Duodenal mucosa (tissue), 2 donors: ENCODE data around the gene ZNF750.

Source experiments
- H3K27ac ChIP-seq: one replicate; pipeline ENCODE4 v1.7.0; 2013; ENCODE audit warnings: low read depth, low read length
- H3K27me3 ChIP-seq, 2 donors: one replicate each; pipeline ENCODE4 v1.7.0; 2013; ENCODE audit warnings: low read length in 2 of 2, control low read depth in 1 of 2; ENCODE audit not compliant: insufficient read depth in 2 of 2, control insufficient read depth in 1 of 2
- H3K36me3 ChIP-seq, 2 donors: one replicate each; pipeline ENCODE4 v1.7.0; 2013; ENCODE audit warnings: low read length in 2 of 2, control low read depth in 1 of 2; ENCODE audit not compliant: insufficient read depth in 2 of 2, control insufficient read depth in 1 of 2
- H3K4me1 ChIP-seq, 2 donors: one replicate each; pipeline ENCODE4 v1.7.0; 2013; ENCODE audit warnings: low read length in 2 of 2, control low read depth in 1 of 2; ENCODE audit not compliant: insufficient read depth in 2 of 2, control insufficient read depth in 1 of 2
- H3K4me3 ChIP-seq, 2 donors: one replicate each; pipeline ENCODE4 v1.7.0; 2013; ENCODE audit warnings: low read length in 2 of 2, low read depth in 1 of 2
- H3K9ac ChIP-seq, 2 donors: one replicate each; pipeline ENCODE4 v1.7.0; 2013; ENCODE audit warnings: low read length in 2 of 2, low read depth in 1 of 2
- H3K9me3 ChIP-seq, 2 donors: one replicate each; pipeline ENCODE4 v1.7.0; 2013; ENCODE audit warnings: low read length in 2 of 2, control low read depth in 1 of 2; ENCODE audit not compliant: control insufficient read depth in 1 of 2

Gene ZNF750

GRCh38 chr17:82881324-82881823 lies 41.6 kb upstream of the ZNF750 start:
- Histone ChIP-seq H3K4me3 (no peak overlapping the region), H3K36me3 (peaks cover 0 to 4% of the 10 kb centered on the region in 2 donors), H3K27me3 (no peaks in the 10 kb centered on the region), H3K9ac (no peak overlapping the region), H3K4me1 (peaks cover 39 to 44% of the 10 kb centered on the region in 2 donors), H3K9me3 (no peaks in the 10 kb centered on the region), H3K27ac (no peak overlapping the region)

- Histone ChIP-seq H3K36me3 (peaks cover 0 to 4% of the 10 kb centered on the region in 2 donors), H3K4me1 (peaks cover 33 to 39% of the 10 kb centered on the region in 2 donors), H3K9me3 (no peaks in the 10 kb centered on the region), H3K27me3 (no peaks in the 10 kb centered on the region), H3K9ac (no peak overlapping the region), H3K4me3 (no peak overlapping the region), H3K27ac (no peak overlapping the region)
Observed at GRCh38 chr17:82880620-82881323, 41.0 kb upstream of the ZNF750 start.

- no peak overlapping the region for H3K27ac ChIP-seq
- no peaks in the 10 kb centered on the region for H3K27me3 ChIP-seq
- H3K36me3 ChIP-seq: peaks cover 0 to 4% of the 10 kb centered on the region in 2 donors
- no peaks in the 10 kb centered on the region for H3K9me3 ChIP-seq
- peaks cover 24 to 38% of the 10 kb centered on the region in 2 donors for H3K4me1 ChIP-seq
- H3K9ac ChIP-seq: no peak overlapping the region
- H3K4me3 ChIP-seq: no peak overlapping the region
Observed at GRCh38 chr17:82879241-82879640, 39.4 kb upstream of the ZNF750 start.

GRCh38 chr17:82878527-82878926 lies 38.7 kb upstream of the ZNF750 start:
- H3K4me1 ChIP-seq: peaks cover 24 to 35% of the 10 kb centered on the region in 2 donors
- no peak overlapping the region for H3K4me3 ChIP-seq
- no peak overlapping the region for H3K9ac ChIP-seq
- no peak overlapping the region for H3K27ac ChIP-seq
- no peaks in the 10 kb centered on the region for H3K27me3 ChIP-seq
- no peaks in the 10 kb centered on the region for H3K9me3 ChIP-seq
- H3K36me3 ChIP-seq: peaks cover 0 to 4% of the 10 kb centered on the region in 2 donors

DNA sequence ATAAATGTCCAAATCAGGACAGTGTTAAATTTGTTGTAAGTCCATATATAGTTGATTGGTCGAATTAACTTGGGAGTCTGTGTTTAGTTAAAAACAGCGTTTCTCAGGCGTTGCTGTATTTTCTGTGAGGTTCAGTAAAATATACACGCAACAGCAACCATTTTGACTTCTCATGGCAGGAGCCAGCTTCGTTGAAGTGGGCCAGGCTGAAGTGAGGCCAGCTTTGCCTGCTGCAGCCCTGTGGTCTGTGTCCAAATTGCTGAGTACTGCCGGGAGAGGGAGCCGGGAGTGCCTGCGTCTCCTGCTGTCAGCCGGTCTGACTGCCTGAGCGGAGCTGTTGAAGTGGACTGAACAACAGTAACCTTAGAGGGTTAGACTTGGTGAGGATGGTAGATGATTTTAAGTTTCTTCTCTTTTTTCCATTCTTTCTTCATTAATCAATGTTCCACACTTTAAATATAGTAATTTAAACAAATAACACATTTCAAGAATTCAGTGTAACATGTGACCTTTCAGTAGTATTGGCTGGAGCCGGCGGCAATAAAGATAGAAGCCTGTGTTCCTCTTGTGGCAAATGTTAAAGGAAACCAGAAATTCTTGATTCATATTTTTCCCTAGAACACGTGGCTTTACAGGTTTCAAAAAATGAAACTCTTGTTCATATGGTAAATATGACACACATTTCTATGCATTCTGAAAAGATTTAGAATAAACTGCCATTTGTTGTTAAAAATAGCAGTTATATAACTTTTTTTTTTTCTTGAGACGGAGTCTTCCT lies 37.0 kb upstream of the ZNF750 start:
- Histone ChIP-seq H3K27ac (no peak overlapping the region), H3K36me3 (peaks cover 0 to 6% of the 10 kb centered on the region in 2 donors), H3K4me1 (peaks cover 12 to 22% of the 10 kb centered on the region in 2 donors), H3K4me3 (no peak overlapping the region), H3K9ac (no peak overlapping the region), H3K27me3 (no peaks in the 10 kb centered on the region), H3K9me3 (no peaks in the 10 kb centered on the region)

DNA sequence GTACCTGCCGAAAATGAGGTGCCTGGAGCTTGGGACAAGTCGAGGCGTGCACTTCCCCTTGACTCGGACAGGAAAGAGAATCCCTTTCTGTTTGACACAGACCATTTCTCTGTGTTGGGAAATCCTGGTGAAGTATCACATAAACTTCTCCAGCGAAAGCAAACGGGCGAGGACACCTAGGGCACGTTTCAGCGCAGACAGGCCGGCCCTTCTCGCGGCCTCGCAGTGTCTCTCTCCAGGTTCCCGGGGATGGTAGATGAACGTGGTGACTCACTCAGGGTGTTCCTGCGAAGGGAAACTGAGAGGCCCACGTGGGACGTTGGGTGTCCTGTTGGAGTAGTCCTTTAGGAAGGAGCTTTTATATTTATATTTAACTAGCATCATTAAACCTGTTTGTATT lies 36.3 kb upstream of the ZNF750 start:
- Histone ChIP-seq H3K9me3 (no peaks in the 10 kb centered on the region), H3K27me3 (no peaks in the 10 kb centered on the region), H3K36me3 (peaks cover 0 to 6% of the 10 kb centered on the region in 2 donors), H3K9ac (no peak overlapping the region), H3K27ac (no peak overlapping the region), H3K4me3 (no peak overlapping the region), H3K4me1 (peaks cover 6 to 20% of the 10 kb centered on the region in 2 donors)

- Histone ChIP-seq H3K9me3 (no peaks in the 10 kb centered on the region), H3K36me3 (peaks cover 2 to 10% of the 10 kb centered on the region in 2 donors), H3K27ac (no peak overlapping the region), H3K4me1 (peaks cover 2 to 17% of the 10 kb centered on the region in 2 donors), H3K4me3 (no peak overlapping the region), H3K27me3 (no peaks in the 10 kb centered on the region), H3K9ac (no peak overlapping the region)
Observed at GRCh38 chr17:82875407-82875856, 35.6 kb upstream of the ZNF750 start.

- peaks cover 0 to 14% of the 10 kb centered on the region in 2 donors for H3K4me1 ChIP-seq
- no peak overlapping the region for H3K27ac ChIP-seq
- peaks cover 2 to 12% of the 10 kb centered on the region in 2 donors for H3K36me3 ChIP-seq
- H3K9me3 ChIP-seq: no peaks in the 10 kb centered on the region
- no peak overlapping the region for H3K4me3 ChIP-seq
- H3K27me3 ChIP-seq: no peaks in the 10 kb centered on the region
- no peak overlapping the region for H3K9ac ChIP-seq
Observed at GRCh38 chr17:82874011-82874835, 34.4 kb upstream of the ZNF750 start.

GRCh38 chr17:82873521-82873920 lies 33.7 kb upstream of the ZNF750 start:
- peaks cover 0 to 14% of the 10 kb centered on the region in 2 donors for H3K4me1 ChIP-seq
- H3K9me3 ChIP-seq: no peaks in the 10 kb centered on the region
- H3K4me3 ChIP-seq: no peak overlapping the region
- H3K36me3 ChIP-seq: peaks cover 2 to 11% of the 10 kb centered on the region in 2 donors
- no peaks in the 10 kb centered on the region for H3K27me3 ChIP-seq
- no peak overlapping the region for H3K27ac ChIP-seq
- H3K9ac ChIP-seq: no peak overlapping the region
